IMR-90 (cell line): Measurements from ENCODE around the gene TENM4. TPM values are rescaled to one million over a fixed set of nuclear protein-coding genes. Genes with fewer than 3 reads are reported as not detected.

Experiments used
- ATAC-seq: fragments of 200-7000 bp; cut with Tn5 transposase; 2 replicates; pipeline ENCODE4 v1.9.1; 2020; ENCODE audit warnings: low read depth, mild to moderate bottlenecking, moderate library complexity
- BruUV-seq: library from RNA; stranded (reverse); fragments of 400-500 nt; replicated peaks from 2 replicates; lab custom pipeline; 2021; lab: Mats Ljungman, UMichigan
- CTCF ChIA-PET: fragments of 300-600 bp; formaldehyde crosslinking; extraction: SDS; loops from one replicate; lab custom pipeline; 2021; ENCODE audit warnings: antibody characterized with exemption; lab: Yijun Ruan, JAX
- POLR2A ChIA-PET: fragments of 300-600 bp; sonication (Branson Sonifier 250); formaldehyde crosslinking; loops from one replicate; lab custom pipeline; 2022; ENCODE audit warnings: antibody characterized with exemption; ENCODE audit not compliant: unreplicated experiment; lab: Charles Lee
- DNase-seq: peaks from one replicate; pipeline ENCODE4 v3.0.0; 2013
- H2AFZ ChIP-seq: replicated peaks from 2 replicates; pipeline ENCODE3; 2013; ENCODE audit warnings: low read length, mild to moderate bottlenecking; ENCODE audit not compliant: poor library complexity
- H2AK5ac ChIP-seq: 2 replicates; pipeline ENCODE4 v1.6.1; 2013; ENCODE audit warnings: low read depth, low read length, inconsistent platforms
- H2AK9ac ChIP-seq: replicated peaks from 2 replicates; pipeline ENCODE3; 2013; ENCODE audit warnings: mild to moderate bottlenecking, low read depth, low read length, moderate library complexity; ENCODE audit not compliant: poor library complexity
- H2BK120ac ChIP-seq: 2 replicates; pipeline ENCODE4 v1.6.1; 2013; ENCODE audit warnings: low read depth, low read length, inconsistent platforms
- H2BK15ac ChIP-seq: 3 replicates; pipeline ENCODE4 v1.6.1; 2013; ENCODE audit warnings: low read depth, low read length, inconsistent platforms
- H2BK20ac ChIP-seq: 2 replicates; pipeline ENCODE4 v1.6.1; 2013; ENCODE audit warnings: low read depth, mild to moderate bottlenecking, inconsistent platforms, low read length, moderate library complexity
- H2BK5ac ChIP-seq: 2 replicates; pipeline ENCODE4 v1.6.1; 2013; ENCODE audit warnings: mild to moderate bottlenecking, low read depth, low read length, inconsistent platforms; ENCODE audit not compliant: poor library complexity, severe bottlenecking
- H3K14ac ChIP-seq: replicated peaks from 2 replicates; pipeline ENCODE4 v1.6.1; 2013; ENCODE audit warnings: low read depth, low read length, inconsistent platforms
- H3K18ac ChIP-seq: 2 replicates; pipeline ENCODE4 v1.6.1; 2013; ENCODE audit warnings: low read depth, low read length, control low read depth
- H3K23ac ChIP-seq: 2 replicates; pipeline ENCODE4 v1.6.1; 2013; ENCODE audit warnings: low read depth, low read length, inconsistent platforms
- H3K27ac ChIP-seq: 2 replicates; pipeline ENCODE4 v1.5.1; 2013; ENCODE audit warnings: mild to moderate bottlenecking, control low read depth, low read length; ENCODE audit not compliant: insufficient read depth
- H3K27me3 ChIP-seq: 2 replicates; pipeline ENCODE4 v1.6.1; 2013; ENCODE audit warnings: low read length; ENCODE audit not compliant: control insufficient read depth, insufficient read depth
- H3K36me3 ChIP-seq: 2 replicates; pipeline ENCODE4 v1.6.1; 2013; ENCODE audit warnings: low read length, mixed read lengths; ENCODE audit not compliant: control insufficient read depth, insufficient read depth
- H3K4ac ChIP-seq: 2 replicates; pipeline ENCODE4 v1.6.1; 2013; ENCODE audit warnings: low read depth, low read length, inconsistent platforms
- H3K4me1 ChIP-seq: 2 replicates; pipeline ENCODE4 v1.6.1; 2013; ENCODE audit warnings: low read length, mixed read lengths; ENCODE audit not compliant: control insufficient read depth, insufficient read depth
- H3K4me2 ChIP-seq: 2 replicates; pipeline ENCODE4 v1.6.1; 2013; ENCODE audit warnings: low read depth, mild to moderate bottlenecking, control low read depth, low read length, moderate library complexity
- H3K4me3 ChIP-seq: 2 replicates; pipeline ENCODE4 v1.5.1; 2013; ENCODE audit warnings: low read depth, mild to moderate bottlenecking, control low read depth, low read length, moderate library complexity; ENCODE audit not compliant: insufficient read depth
- H3K56ac ChIP-seq: 2 replicates; pipeline ENCODE4 v1.6.1; 2013; ENCODE audit warnings: low read length, inconsistent platforms; ENCODE audit not compliant: insufficient read depth; ENCODE audit errors: extremely low read depth
- H3K79me1 ChIP-seq, 2 experiments: 2 replicates each; pipeline ENCODE4 v1.6.1; 2013; ENCODE audit warnings: low read length in 2 of 2, inconsistent platforms in 1 of 2, low read depth in 1 of 2
- H3K9ac ChIP-seq: 2 replicates; pipeline ENCODE4 v1.6.1; 2013; ENCODE audit warnings: low read depth, low read length, control low read depth
- H3K9me1 ChIP-seq: 2 replicates; pipeline ENCODE4 v1.6.1; 2013; ENCODE audit warnings: low read length, inconsistent platforms; ENCODE audit not compliant: insufficient read depth
- H3K9me3 ChIP-seq: 2 replicates; pipeline ENCODE4 v1.6.1; 2013; ENCODE audit warnings: low read length; ENCODE audit not compliant: control insufficient read depth, insufficient read depth
- H4K20me1 ChIP-seq: 2 replicates; pipeline ENCODE4 v1.6.1; 2013; ENCODE audit warnings: low read length, inconsistent platforms; ENCODE audit not compliant: insufficient read depth
- H4K5ac ChIP-seq: 2 replicates; pipeline ENCODE4 v1.6.1; 2013; ENCODE audit warnings: mild to moderate bottlenecking, low read depth, low read length, control low read depth
- H4K8ac ChIP-seq, 2 experiments: 2 replicates each; pipeline ENCODE4 v1.6.1; 2013; ENCODE audit warnings: low read depth in 2 of 2, low read length in 2 of 2, control low read depth in 1 of 2, inconsistent platforms in 1 of 2
- H4K91ac ChIP-seq: 2 replicates; pipeline ENCODE4 v1.6.1; 2013; ENCODE audit warnings: low read depth, low read length, inconsistent platforms; ENCODE audit not compliant: insufficient read depth
- RCOR1 ChIP-seq: IDR thresholded peaks from 2 replicates; pipeline ENCODE4 v1.6.1; 2012; ENCODE audit warnings: mild to moderate bottlenecking, low read length, improper control_type of control experiment; ENCODE audit not compliant: insufficient replicate concordance
- WGBS, 2 experiments: methylation state at CpG; one replicate each; pipeline versions ENCODE4 v1.1.5 to v1.1.7; 2013; ENCODE audit warnings: missing lambda C conversion rate in 2 of 2; ENCODE audit not compliant: insufficient read length in 1 of 2; ENCODE audit errors: extremely low coverage in 2 of 2; 5-methylcytosine and 5-hydroxymethylcytosine counted together
- dilution Hi-C: fragments of 300-500 bp; cut with HindIII; formaldehyde crosslinking; loops from one replicate; pipeline ENCODE4 v1.14.3; 2018; ENCODE audit warnings: low sequenced_read_pairs; ENCODE audit not compliant: unreplicated experiment
- in situ Hi-C: fragments of 300-500 bp; cut with MboI; formaldehyde crosslinking; loops from 3 replicates; pipeline ENCODE4 v1.14.3; 2019; ENCODE audit warnings: low sequenced_read_pairs, inconsistent platforms, mixed read lengths
- intact Hi-C: fragments of 100-400 bp; cut with micrococcal nuclease; formaldehyde crosslinking; loops from 2 replicates; pipeline ENCODE4 v1.10.0; 2022
- polyA plus RNA-seq, 3 experiments: library from polyadenylated mRNA; depleted of rRNA; stranded (reverse); fragments of >200 nt; gene quantifications; 2 replicates each; pipeline ENCODE4 v1.2.3, GENCODE V29; 2012; ENCODE audit warnings: low replicate concordance in 1 of 3
- total RNA-seq: library from RNA; depleted of rRNA; stranded (reverse); fragments of >200 nt; gene quantifications from 2 replicates; pipeline ENCODE4 v1.2.3, GENCODE V29; 2012

Gene TENM4
- total and polyA plus RNA-seq, 2 of the 4 experiments (the other 2 are of a cell fraction), result 7.4 to 9.0 TPM

- ChIA-PET POLR2A (no interaction called here), CTCF (interaction anchor here (1.1 to 1.8 kb wide), 2 partner anchors 13 to 26 kb away, joined by 4 to 6 read pairs; no protein-coding TSS in a partner anchor)
- no peaks in the 10 kb centered on the region for H3K27me3 ChIP-seq
- H2AK9ac ChIP-seq, result peak overlapping the region; percentile 32
- TF ChIP-seq RCOR1, result no peak
- no peak for ATAC-seq
- H2AFZ ChIP-seq, result peak overlapping the region; percentile 46
- peak overlapping the region; percentile 14; the same call in 1 of the 2 replicates for H4K5ac ChIP-seq
- intact Hi-C loops (loop anchor here (5.0 kb wide), 1 partner anchor 62 kb away; no protein-coding TSS in a partner anchor), dilution Hi-C loops (no loop called here), in situ Hi-C loops (no loop called here)
- BruUV-seq, result no TSS peak
- peak overlapping the region; percentile 17 to 91 for H4K8ac ChIP-seq
- H3K4me2 ChIP-seq, result peak overlapping the region; percentile 26
- peak overlapping the region; percentile 95 for H2AK5ac ChIP-seq
- peak overlapping the region; percentile 73; the same call in 1 of the 2 replicates for H3K56ac ChIP-seq
- peak overlapping the region; percentile 93 for H2BK120ac ChIP-seq
- peaks cover 7 to 49% of the 10 kb centered on the region in 2 experiments; a peak in 3 of 4 replicates for H3K79me1 ChIP-seq
- H2BK5ac ChIP-seq, result peak overlapping the region; percentile 91
- H3K18ac ChIP-seq, result peak overlapping the region; percentile 35
- DNase-seq, result no peak
- H3K9me3 ChIP-seq, result no peaks in the 10 kb centered on the region
- H3K4me3 ChIP-seq, result no peak overlapping the region
- no peaks in the 10 kb centered on the region for H3K36me3 ChIP-seq
- peaks cover 19% of the 10 kb centered on the region for H3K4me1 ChIP-seq
- peak overlapping the region; percentile 84 for H3K4ac ChIP-seq
- peak overlapping the region; percentile 96; the same call in 2 of the 3 replicates for H2BK15ac ChIP-seq
- peak overlapping the region; percentile 96 for H2BK20ac ChIP-seq
- H3K23ac ChIP-seq, result peak overlapping the region; percentile 92
- 0 out of 2 replicates have a peak overlapping the region, but pooled peaks have one; percentile 26 for H3K9ac ChIP-seq
- peaks cover 3% of the 10 kb centered on the region; the same call in 1 of the 2 replicates for H4K20me1 ChIP-seq
- peak overlapping the region; percentile 90 for H4K91ac ChIP-seq
- H3K27ac ChIP-seq, result peak overlapping the region; percentile 74
- peaks cover 18% of the 10 kb centered on the region for H3K9me1 ChIP-seq
- no CpG with 5 or more reads among the region's 3 CpGs for WGBS, 2 experiments
- peak overlapping the region; percentile 90 for H3K14ac ChIP-seq
Observed at GRCh38 chr11:79414041-79414440, 26.8 kb downstream of the TENM4 start.
